Measurements from ENCODE around the gene CUX1.

DNA sequence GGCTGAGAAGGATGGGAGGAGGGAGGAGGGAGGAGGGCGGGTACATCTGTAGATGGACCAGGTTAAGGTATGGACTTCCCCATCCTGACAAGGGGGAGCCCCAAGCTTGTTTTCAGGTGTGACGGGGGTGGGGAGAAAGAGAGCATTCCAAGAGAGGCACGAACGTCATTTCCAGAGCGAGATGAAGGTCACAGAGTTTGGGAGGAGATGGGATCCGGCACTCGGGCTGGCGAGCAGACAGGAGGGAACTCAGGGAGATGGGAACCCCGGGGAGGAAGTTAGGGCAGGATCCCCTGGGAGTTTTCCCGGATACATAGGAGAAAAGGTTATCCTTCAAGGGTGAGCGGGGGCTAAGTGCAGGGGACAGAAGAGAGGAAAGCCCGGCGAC lies 118.8 kb downstream of the CUX1 start:
- TF ChIP-seq, protein P1, sequence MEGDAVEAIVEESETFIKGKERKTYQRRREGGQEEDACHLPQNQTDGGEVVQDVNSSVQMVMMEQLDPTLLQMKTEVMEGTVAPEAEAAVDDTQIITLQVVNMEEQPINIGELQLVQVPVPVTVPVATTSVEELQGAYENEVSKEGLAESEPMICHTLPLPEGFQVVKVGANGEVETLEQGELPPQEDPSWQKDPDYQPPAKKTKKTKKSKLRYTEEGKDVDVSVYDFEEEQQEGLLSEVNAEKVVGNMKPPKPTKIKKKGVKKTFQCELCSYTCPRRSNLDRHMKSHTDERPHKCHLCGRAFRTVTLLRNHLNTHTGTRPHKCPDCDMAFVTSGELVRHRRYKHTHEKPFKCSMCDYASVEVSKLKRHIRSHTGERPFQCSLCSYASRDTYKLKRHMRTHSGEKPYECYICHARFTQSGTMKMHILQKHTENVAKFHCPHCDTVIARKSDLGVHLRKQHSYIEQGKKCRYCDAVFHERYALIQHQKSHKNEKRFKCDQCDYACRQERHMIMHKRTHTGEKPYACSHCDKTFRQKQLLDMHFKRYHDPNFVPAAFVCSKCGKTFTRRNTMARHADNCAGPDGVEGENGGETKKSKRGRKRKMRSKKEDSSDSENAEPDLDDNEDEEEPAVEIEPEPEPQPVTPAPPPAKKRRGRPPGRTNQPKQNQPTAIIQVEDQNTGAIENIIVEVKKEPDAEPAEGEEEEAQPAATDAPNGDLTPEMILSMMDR (conservative IDR thresholded peaks at IDR 0.05 in 1 of 2, IDR thresholded peaks at IDR 0.05 in 1 of 2; ENCODE audit: low read depth in 1 of 2, low read length in 2 of 2) = no peak
- TF ChIP-seq EZH2 (IDR thresholded peaks at IDR 0.05; ENCODE audit: low read length, missing control alignments) = no peak

All from fibroblast of lung (primary cell).